ENCODE measurements around the gene RPL13.

DNA sequence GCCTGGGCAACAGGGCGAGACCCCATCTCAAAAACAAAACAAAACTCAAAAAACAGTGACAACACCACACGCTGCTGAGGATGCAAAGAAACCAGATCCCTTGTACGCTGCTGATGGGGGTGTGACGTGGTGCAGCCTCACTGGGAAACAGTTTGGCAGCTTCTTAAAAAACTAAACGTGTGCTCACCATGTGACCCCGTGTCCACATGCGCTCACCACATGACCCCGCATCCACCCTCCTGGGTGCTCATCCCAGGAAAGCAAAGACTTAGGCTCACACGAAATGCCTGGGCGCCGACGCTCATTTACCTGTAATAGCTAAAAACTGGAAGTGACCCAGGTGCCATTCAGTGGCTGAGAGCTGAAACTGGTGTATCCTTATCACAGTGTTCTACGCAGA is 19.9 kb upstream of the RPL13 start:
- TF ChIP-seq CTCF (IDR thresholded peaks at IDR 0.05) (no peak), POLR2AphosphoS5 (IDR thresholded peaks at IDR 0.05) (no peak), POLR2A (IDR thresholded peaks at IDR 0.05) (no peak)

All from upper lobe of left lung (tissue), 4 donors.